ENCODE measurements around the gene RGS5. TPM values are rescaled to one million over a fixed set of nuclear protein-coding genes. Genes with fewer than 3 reads are reported as not detected.
A peak's percentile ranks its signal among the peaks of the same experiment; 100 is the strongest.
"Not testable (repeated sequence)": the region's sequence is repeated elsewhere in the genome, so short reads cannot be mapped to it uniquely, and the experiment has no call there.

Gene RGS5, protein sequence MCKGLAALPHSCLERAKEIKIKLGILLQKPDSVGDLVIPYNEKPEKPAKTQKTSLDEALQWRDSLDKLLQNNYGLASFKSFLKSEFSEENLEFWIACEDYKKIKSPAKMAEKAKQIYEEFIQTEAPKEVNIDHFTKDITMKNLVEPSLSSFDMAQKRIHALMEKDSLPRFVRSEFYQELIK
- total RNA-seq (2021) (3.6 and 6.6 TPM in 2 replicates), Bru-seq, nascent RNA (percentile 40 among the genes with signal in this experiment), BruChase-seq, experiment 1, labeled RNA remaining after a 2-hour chase (percentile 35 among the genes with signal in this experiment), BruChase-seq, experiment 2, labeled RNA remaining after a 6-hour chase (percentile 28 among the genes with signal in this experiment)
- long read RNA-seq, partial matches to known transcripts: 0 of 4 reads
- long read RNA-seq, other reads (novel, unspliced or antisense): 4 of 4 reads

DNA sequence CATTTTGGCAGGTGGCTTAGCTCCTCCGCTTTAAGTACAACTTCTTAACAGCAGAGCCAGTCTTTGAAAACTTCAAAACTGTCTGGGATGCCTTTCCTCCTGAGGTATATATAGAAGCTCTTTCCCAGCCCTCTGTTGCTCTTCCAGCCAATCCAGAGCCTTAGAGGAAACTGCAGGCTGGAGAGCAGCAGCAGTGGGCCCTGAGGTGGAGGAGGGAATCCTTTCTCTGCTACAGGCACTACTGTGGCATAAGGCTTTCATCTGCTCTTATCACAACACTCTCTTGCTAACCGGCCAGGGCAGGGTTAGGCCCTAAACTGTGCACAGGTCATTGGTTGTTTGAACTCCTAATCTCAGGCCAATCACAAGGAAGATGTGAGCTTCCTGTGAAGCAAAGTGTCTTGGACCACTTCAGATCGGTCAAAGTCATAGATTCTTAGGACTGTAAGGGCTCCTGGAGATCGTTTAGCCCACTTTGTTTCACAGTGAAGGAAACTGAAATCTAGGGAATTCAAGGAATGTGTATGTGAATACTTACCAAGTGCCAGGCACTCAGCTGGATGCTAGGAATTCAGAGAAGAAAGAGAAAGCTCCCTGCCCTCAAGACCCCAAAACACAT lies at the start of gene RGS5:
TSS of gene RGS5 (minus strand) at position 84 of the 619 bp plus-strand sequence. CDS start at position 3, 81 bp downstream.
- Histone ChIP-seq H4K20me1 (ENCODE audit: insufficient read depth) (no peaks in the 10 kb centered on the region), H3K9me2 (ENCODE audit: insufficient read depth) (no peaks in the 10 kb centered on the region; the same call in 1 of the 2 replicates), H3K4me2 (no peak within 1 kb of the TSS), H3K27ac (no peak within 1 kb of the TSS), H3K79me2 (ENCODE audit: low read depth) (no peaks in the 10 kb centered on the region), H3K4me1 (replicated peaks; ENCODE audit: insufficient read depth) (no peaks in the 10 kb centered on the region), H3K9me3 (ENCODE audit: insufficient read depth, low read depth) (no peaks in the 10 kb centered on the region), H2AFZ (no peak within 1 kb of the TSS), H3K4me3 (no peak within 1 kb of the TSS), H3K27me3 (ENCODE audit: insufficient read depth, low read depth) (no peaks in the 10 kb centered on the region), H3K36me3 (ENCODE audit: low read depth) (no peaks in the 10 kb centered on the region), H3F3A (ENCODE audit: insufficient read depth, low read depth) (no peaks in the 10 kb centered on the region)
- BruUV-seq (replicated peaks): no TSS peak
- POLR2A ChIA-PET (ENCODE audit: unreplicated experiment): no interaction called here
- intact Hi-C loops (cut with micrococcal nuclease; ENCODE audit: unreplicated experiment): no loop called here
- CTCF ChIA-PET: no interaction called here
- DNase-seq: no peak
- TF ChIP-seq, protein P1, sequence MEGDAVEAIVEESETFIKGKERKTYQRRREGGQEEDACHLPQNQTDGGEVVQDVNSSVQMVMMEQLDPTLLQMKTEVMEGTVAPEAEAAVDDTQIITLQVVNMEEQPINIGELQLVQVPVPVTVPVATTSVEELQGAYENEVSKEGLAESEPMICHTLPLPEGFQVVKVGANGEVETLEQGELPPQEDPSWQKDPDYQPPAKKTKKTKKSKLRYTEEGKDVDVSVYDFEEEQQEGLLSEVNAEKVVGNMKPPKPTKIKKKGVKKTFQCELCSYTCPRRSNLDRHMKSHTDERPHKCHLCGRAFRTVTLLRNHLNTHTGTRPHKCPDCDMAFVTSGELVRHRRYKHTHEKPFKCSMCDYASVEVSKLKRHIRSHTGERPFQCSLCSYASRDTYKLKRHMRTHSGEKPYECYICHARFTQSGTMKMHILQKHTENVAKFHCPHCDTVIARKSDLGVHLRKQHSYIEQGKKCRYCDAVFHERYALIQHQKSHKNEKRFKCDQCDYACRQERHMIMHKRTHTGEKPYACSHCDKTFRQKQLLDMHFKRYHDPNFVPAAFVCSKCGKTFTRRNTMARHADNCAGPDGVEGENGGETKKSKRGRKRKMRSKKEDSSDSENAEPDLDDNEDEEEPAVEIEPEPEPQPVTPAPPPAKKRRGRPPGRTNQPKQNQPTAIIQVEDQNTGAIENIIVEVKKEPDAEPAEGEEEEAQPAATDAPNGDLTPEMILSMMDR (conservative IDR thresholded peaks at IDR 0.05): no peak
- no peak for TF ChIP-seq EZH2 (IDR thresholded peaks at IDR 0.05; ENCODE audit: low read depth)

DNA sequence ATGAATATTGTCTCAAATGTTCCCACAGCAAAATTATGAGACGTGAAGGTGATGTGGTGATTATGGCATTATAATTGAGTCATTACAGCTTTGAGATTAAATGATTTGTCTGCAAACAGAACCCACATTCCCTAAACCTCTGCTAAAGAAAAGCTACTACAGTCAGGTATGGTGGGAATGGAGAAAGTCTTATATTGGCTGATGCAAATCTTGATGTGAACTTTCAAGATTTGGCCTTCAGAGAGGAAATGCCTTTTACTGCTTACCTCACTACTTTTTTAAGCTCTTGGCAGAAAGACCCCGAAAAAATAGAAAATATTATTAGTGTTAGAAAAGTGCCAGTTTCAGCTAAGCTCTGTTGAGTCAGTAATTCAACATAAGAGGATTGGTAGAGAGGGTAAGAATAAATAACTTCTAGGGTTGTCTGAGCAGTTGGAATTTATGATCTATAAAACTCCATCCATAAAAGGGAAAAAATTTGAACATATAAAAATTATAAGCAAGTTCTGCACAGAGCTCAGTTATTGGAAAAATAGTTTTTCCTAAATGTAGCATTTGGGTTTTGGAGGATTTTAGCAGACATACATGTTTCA lies 47.8 kb upstream of the RGS5 start:
- H3K36me3 ChIP-seq (ENCODE audit: low read depth): no peaks in the 10 kb centered on the region
- H3K4me1 ChIP-seq (replicated peaks; ENCODE audit: insufficient read depth): no peaks in the 10 kb centered on the region
- H3K9me2 ChIP-seq (ENCODE audit: insufficient read depth): no peaks in the 10 kb centered on the region; the same call in 1 of the 2 replicates
- POLR2A ChIA-PET (ENCODE audit: unreplicated experiment): interaction anchor here (0.6 kb wide), 1 partner anchor 413 kb away, joined by 4 read pairs; no protein-coding TSS in a partner anchor
- no peak overlapping the region for H3K4me3 ChIP-seq
- no peak overlapping the region for H2AFZ ChIP-seq
- intact Hi-C loops (cut with micrococcal nuclease; ENCODE audit: unreplicated experiment): no loop called here
- CTCF ChIA-PET: no interaction called here
- no peaks in the 10 kb centered on the region for H4K20me1 ChIP-seq (ENCODE audit: insufficient read depth)
- H3F3A ChIP-seq (ENCODE audit: insufficient read depth, low read depth): no peaks in the 10 kb centered on the region
- H3K27me3 ChIP-seq (ENCODE audit: insufficient read depth, low read depth): no peaks in the 10 kb centered on the region
- H3K4me2 ChIP-seq: no peak overlapping the region
- BruUV-seq (replicated peaks): no TSS peak
- no peak for TF ChIP-seq EZH2 (IDR thresholded peaks at IDR 0.05; ENCODE audit: low read depth)
- TF ChIP-seq, protein P1 (conservative IDR thresholded peaks at IDR 0.05): no peak
- DNase-seq: no peak
- no peaks in the 10 kb centered on the region for H3K79me2 ChIP-seq (ENCODE audit: low read depth)
- no peaks in the 10 kb centered on the region for H3K9me3 ChIP-seq (ENCODE audit: insufficient read depth, low read depth)
- H3K27ac ChIP-seq: no peak overlapping the region

- no peak for TF ChIP-seq EZH2 (IDR thresholded peaks at IDR 0.05; ENCODE audit: low read depth)
- TF ChIP-seq, protein P1 (conservative IDR thresholded peaks at IDR 0.05): no peak
- CTCF ChIA-PET: no interaction called here
Measured at GRCh38 chr1:163248064-163248463, 45.3 kb upstream of the RGS5 start.

GRCh38 chr1:163244648-163245047 lies 41.9 kb upstream of the RGS5 start:
- H4K20me1 ChIP-seq (ENCODE audit: insufficient read depth); H2AFZ ChIP-seq; CTCF ChIA-PET: not testable (repeated sequence)

More at GRCh38 chr1:163248064-163248463, 45.3 kb upstream of the RGS5 start:
- Histone ChIP-seq H3K27me3 (ENCODE audit: insufficient read depth, low read depth) (no peaks in the 10 kb centered on the region), H4K20me1 (ENCODE audit: insufficient read depth) (no peaks in the 10 kb centered on the region; the same call in 1 of the 2 replicates), H3K27ac (no peak overlapping the region), H3K9me3 (ENCODE audit: insufficient read depth, low read depth) (no peaks in the 10 kb centered on the region), H3K4me2 (no peak overlapping the region), H3K79me2 (ENCODE audit: low read depth) (no peaks in the 10 kb centered on the region), H3K4me3 (no peak overlapping the region), H3K4me1 (replicated peaks; ENCODE audit: insufficient read depth) (no peaks in the 10 kb centered on the region), H2AFZ (no peak overlapping the region), H3K36me3 (ENCODE audit: low read depth) (no peaks in the 10 kb centered on the region), H3K9me2 (ENCODE audit: insufficient read depth) (no peaks in the 10 kb centered on the region; the same call in 1 of the 2 replicates), H3F3A (ENCODE audit: insufficient read depth, low read depth) (no peaks in the 10 kb centered on the region)
- no TSS peak for BruUV-seq (replicated peaks)
- no peak for DNase-seq
- intact Hi-C loops (cut with micrococcal nuclease; ENCODE audit: unreplicated experiment): no loop called here
- POLR2A ChIA-PET (ENCODE audit: unreplicated experiment): no interaction called here

More at GRCh38 chr1:163244648-163245047, 41.9 kb upstream of the RGS5 start:
- DNase-seq; H3K27me3 ChIP-seq (ENCODE audit: insufficient read depth, low read depth); H3K4me3 ChIP-seq; H3K79me2 ChIP-seq (ENCODE audit: low read depth); H3K9me3 ChIP-seq (ENCODE audit: insufficient read depth, low read depth); BruUV-seq (replicated peaks); intact Hi-C loops (cut with micrococcal nuclease; ENCODE audit: unreplicated experiment); H3K4me1 ChIP-seq (replicated peaks; ENCODE audit: insufficient read depth); H3K9me2 ChIP-seq (ENCODE audit: insufficient read depth); POLR2A ChIA-PET (ENCODE audit: unreplicated experiment); H3K4me2 ChIP-seq; H3K36me3 ChIP-seq (ENCODE audit: low read depth); H3K27ac ChIP-seq; H3F3A ChIP-seq (ENCODE audit: insufficient read depth, low read depth): not testable (repeated sequence)

Measured in PC-9 (cell line).